ENCODE results near the gene LRRC28. TPM values are rescaled to one million over a fixed set of nuclear protein-coding genes. Genes with fewer than 3 reads are reported as not detected.

LRRC28 gene
- total RNA-seq, 1 donor from 2014 or later, result 49.6 TPM

GRCh38 chr15:99239545-99240198 lies 11.6 kb upstream of the LRRC28 start:
- TF ChIP-seq CTCF (IDR thresholded peaks at IDR 0.05; ENCODE audit: partially characterized antibody, unreplicated experiment), result no peak
- Mint-ChIP-seq H3K27me3 (ENCODE audit: unreplicated experiment) (no peaks in the 10 kb centered on the region), H3K4me1 (ENCODE audit: low read depth, unreplicated experiment) (peaks cover 3% of the 10 kb centered on the region), H3K4me3 (ENCODE audit: unreplicated experiment) (no peak overlapping the region), H3K9me3 (ENCODE audit: unreplicated experiment) (no peaks in the 10 kb centered on the region), H3K36me3 (ENCODE audit: unreplicated experiment) (no peaks in the 10 kb centered on the region), H3K27ac (ENCODE audit: unreplicated experiment) (no peak overlapping the region)
- no peak for DNase-seq

DNA sequence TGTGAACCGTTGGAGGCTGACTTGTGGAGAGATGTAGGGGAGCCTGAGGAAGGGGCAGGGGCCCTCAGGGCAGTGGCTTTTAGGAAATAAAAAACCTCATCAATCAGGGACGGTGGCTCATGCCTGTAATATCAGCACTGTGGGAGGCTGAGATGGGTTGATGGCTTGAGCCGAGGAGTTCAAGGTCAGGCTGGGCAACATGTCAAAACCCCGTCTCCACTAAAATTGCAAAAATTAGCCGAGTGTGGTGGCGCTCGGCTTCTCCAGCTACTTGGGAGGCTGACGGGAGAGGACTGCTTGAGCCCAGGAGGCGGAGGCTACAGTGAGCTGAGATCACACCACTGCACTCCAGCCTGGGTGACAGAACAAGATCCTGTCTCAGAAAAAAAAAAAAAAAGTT lies 9.5 kb upstream of the LRRC28 start:
- peaks cover 3% of the 10 kb centered on the region for H3K4me1 Mint-ChIP-seq (ENCODE audit: low read depth, unreplicated experiment)
- H3K36me3 Mint-ChIP-seq (ENCODE audit: unreplicated experiment), result no peaks in the 10 kb centered on the region
- H3K27me3 Mint-ChIP-seq (ENCODE audit: unreplicated experiment), result no peaks in the 10 kb centered on the region
- no peak for DNase-seq
- TF ChIP-seq CTCF (IDR thresholded peaks at IDR 0.05; ENCODE audit: partially characterized antibody, unreplicated experiment), result no peak
- H3K27ac Mint-ChIP-seq (ENCODE audit: unreplicated experiment), result no peak overlapping the region
- no peaks in the 10 kb centered on the region for H3K9me3 Mint-ChIP-seq (ENCODE audit: unreplicated experiment)
- H3K4me3 Mint-ChIP-seq (ENCODE audit: unreplicated experiment), result no peak overlapping the region

DNA sequence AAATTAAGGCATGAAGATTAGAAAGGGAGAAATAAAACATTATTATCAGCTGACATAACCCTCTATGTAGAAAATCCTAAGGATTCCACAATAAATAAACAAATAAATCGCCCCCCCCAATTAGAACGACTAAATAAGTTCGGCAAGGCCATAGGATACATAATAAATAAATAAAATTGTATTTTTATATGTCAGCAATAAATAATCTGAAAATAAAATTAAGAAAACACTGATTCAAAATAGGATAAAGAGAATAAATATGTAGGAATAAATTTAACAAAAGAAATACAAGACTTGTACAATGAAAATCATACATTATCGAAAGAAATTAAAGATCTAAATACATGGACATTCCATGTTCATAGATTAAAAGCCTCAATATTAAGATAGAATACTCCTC lies 7.0 kb upstream of the LRRC28 start:
- DNase-seq, result no peak
- no peak for TF ChIP-seq CTCF (IDR thresholded peaks at IDR 0.05; ENCODE audit: partially characterized antibody, unreplicated experiment)
- peaks cover 3% of the 10 kb centered on the region for H3K4me1 Mint-ChIP-seq (ENCODE audit: low read depth, unreplicated experiment)
- no peaks in the 10 kb centered on the region for H3K27me3 Mint-ChIP-seq (ENCODE audit: unreplicated experiment)
- no peak overlapping the region for H3K4me3 Mint-ChIP-seq (ENCODE audit: unreplicated experiment)
- H3K9me3 Mint-ChIP-seq (ENCODE audit: unreplicated experiment), result no peaks in the 10 kb centered on the region
- no peak overlapping the region for H3K27ac Mint-ChIP-seq (ENCODE audit: unreplicated experiment)
- H3K36me3 Mint-ChIP-seq (ENCODE audit: unreplicated experiment), result no peaks in the 10 kb centered on the region

DNA sequence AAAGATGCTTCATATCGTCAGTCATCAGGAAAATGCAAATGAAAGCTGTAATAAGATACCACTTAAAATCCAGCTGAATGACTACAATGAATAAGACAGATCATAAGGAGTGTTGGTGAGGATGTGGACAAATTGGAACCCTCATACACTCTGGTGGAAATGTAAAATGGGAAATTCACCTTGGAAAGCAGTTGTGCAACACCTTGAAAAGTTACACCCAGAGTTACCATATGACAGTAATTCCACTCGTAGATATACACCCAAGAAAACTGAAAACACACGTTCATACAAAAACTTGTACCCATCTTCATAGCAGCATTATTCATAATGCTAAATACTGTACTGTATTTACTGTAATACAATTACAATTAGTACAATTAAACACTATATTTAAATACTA lies 4.2 kb upstream of the LRRC28 start:
- Mint-ChIP-seq H3K27ac (ENCODE audit: unreplicated experiment) (no peak overlapping the region), H3K9me3 (ENCODE audit: unreplicated experiment) (no peaks in the 10 kb centered on the region), H3K4me1 (ENCODE audit: low read depth, unreplicated experiment) (peaks cover 4% of the 10 kb centered on the region), H3K27me3 (ENCODE audit: unreplicated experiment) (no peaks in the 10 kb centered on the region), H3K36me3 (ENCODE audit: unreplicated experiment) (no peaks in the 10 kb centered on the region), H3K4me3 (ENCODE audit: unreplicated experiment) (no peak overlapping the region)
- DNase-seq, result no peak
- TF ChIP-seq CTCF (IDR thresholded peaks at IDR 0.05; ENCODE audit: partially characterized antibody, unreplicated experiment), result no peak

DNA sequence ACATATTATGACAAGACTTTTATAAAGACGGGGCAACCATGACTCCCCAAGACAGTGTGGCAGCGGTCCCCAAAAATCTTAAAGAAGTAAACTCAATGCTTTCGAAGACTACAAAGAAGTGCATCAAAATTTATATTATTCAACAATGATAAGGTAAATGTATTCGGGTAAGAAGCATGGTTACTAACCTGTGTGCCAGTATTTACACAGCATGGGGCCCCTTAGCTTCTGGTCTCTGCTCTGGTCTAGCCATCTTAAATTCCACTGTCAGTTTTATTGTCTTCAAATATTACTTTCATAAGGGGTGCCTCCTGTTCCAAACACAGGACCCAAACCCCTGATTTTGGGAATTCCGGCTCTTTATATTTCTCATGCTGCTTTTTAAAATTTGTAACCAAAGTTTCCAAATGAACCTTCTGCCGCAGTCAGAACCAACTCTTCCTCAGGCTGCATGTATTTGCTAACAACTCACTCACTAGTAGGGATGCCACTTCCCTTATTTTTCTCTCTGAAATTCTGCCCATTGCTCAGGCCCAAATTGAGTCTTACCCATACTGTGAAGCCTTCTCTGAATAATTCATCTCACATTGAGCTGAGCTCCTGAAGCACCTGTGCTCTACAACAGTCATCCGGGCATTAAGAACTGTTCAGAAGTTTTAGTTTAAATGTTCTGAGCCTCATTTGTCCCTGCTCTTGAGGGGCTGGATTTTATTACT lies 3.1 kb upstream of the LRRC28 start:
- no peak for DNase-seq
- no peaks in the 10 kb centered on the region for H3K9me3 Mint-ChIP-seq (ENCODE audit: unreplicated experiment)
- H3K36me3 Mint-ChIP-seq (ENCODE audit: unreplicated experiment), result no peaks in the 10 kb centered on the region
- H3K27ac Mint-ChIP-seq (ENCODE audit: unreplicated experiment), result no peak overlapping the region
- no peak overlapping the region for H3K4me3 Mint-ChIP-seq (ENCODE audit: unreplicated experiment)
- H3K27me3 Mint-ChIP-seq (ENCODE audit: unreplicated experiment), result no peaks in the 10 kb centered on the region
- H3K4me1 Mint-ChIP-seq (ENCODE audit: low read depth, unreplicated experiment), result peaks cover 12% of the 10 kb centered on the region
- no peak for TF ChIP-seq CTCF (IDR thresholded peaks at IDR 0.05; ENCODE audit: partially characterized antibody, unreplicated experiment)

All from glutamatergic neuron (in vitro differentiated cells).